Activated CD4-positive, alpha-beta memory T cell treated with anti-CD3 and anti-CD28 coated beads, Interleukin-2, amount 10 ng/mL, durations not matched to agents 7 days and 5 days (primary cell): Measurements from ENCODE around the gene SFXN5. TPM values are rescaled to one million over a fixed set of nuclear protein-coding genes. Genes with fewer than 3 reads are reported as not detected.
"Not testable (repeated sequence)": the region's sequence is repeated elsewhere in the genome, so short reads cannot be mapped to it uniquely, and the experiment has no call there.

Experiments used
- CTCF ChIA-PET: fragments of 350-600 bp; sonication (Branson Sonifier 250); formaldehyde crosslinking; loops from one replicate; lab custom pipeline; 2021; ENCODE audit warnings: antibody characterized with exemption, inconsistent platforms; lab: Charles Lee
- POLR2A ChIA-PET: fragments of 350-600 bp; sonication (Branson Sonifier 250); formaldehyde crosslinking; loops from one replicate; lab custom pipeline; 2021; ENCODE audit warnings: antibody characterized with exemption; lab: Charles Lee
- DNase-seq: peaks from one replicate; pipeline ENCODE4 v3.0.0-alpha.2; 2020
- H3K27ac Mint-ChIP-seq: one replicate; pipeline ENCODE4 v1.8.0; 2021; ENCODE audit warnings: mild to moderate bottlenecking, mixed read lengths
- H3K27me3 Mint-ChIP-seq: one replicate; pipeline ENCODE4 v1.8.0; 2021; ENCODE audit warnings: mixed read lengths
- H3K36me3 Mint-ChIP-seq: one replicate; pipeline ENCODE4 v1.8.0; 2021; ENCODE audit warnings: low read depth, mixed read lengths
- H3K4me1 Mint-ChIP-seq: one replicate; pipeline ENCODE4 v1.8.0; 2021; ENCODE audit warnings: mixed read lengths
- H3K4me3 Mint-ChIP-seq: one replicate; pipeline ENCODE4 v1.8.0; 2021; ENCODE audit warnings: mild to moderate bottlenecking, mixed read lengths
- H3K9me3 Mint-ChIP-seq: one replicate; pipeline ENCODE4 v1.8.0; 2021; ENCODE audit warnings: mixed read lengths
- total RNA-seq, 2 experiments: library from RNA; stranded (reverse); gene quantifications; one replicate each; pipeline ENCODE4 v1.2.3, GENCODE V29; 2021

The SFXN5 gene
- total RNA-seq, 2 experiments from 2014 or later = 4.3 to 6.1 TPM

DNA sequence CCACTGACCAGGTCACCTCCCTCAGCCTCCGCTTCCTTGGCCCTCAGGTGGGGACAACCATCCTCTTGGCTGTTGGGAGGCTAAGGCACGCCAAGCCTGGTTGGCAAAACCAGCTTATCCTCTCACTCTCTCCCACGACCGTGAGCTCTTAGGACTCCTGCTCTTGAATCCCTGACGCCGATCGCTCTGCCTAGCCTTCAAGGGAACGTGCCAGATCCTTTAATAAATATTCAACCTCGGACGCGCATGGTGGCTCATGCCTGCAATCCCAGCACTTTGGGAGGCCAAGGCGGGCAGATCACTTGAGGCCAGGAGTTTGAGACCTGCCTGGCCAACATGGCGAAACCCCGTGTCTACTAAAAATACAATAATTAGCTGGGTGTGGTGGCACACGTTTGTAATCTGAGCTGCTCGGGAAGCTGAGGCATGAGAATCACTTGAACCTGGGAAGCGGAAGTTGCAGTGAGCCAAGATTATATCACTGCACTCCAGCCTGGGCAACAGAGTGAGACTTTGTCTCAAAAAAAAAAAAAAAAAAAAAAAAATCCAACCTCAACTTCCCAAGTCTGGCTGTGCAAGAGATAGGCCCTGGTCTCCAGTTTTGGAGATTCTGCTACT lies 22.2 kb upstream of the SFXN5 start:
- not testable (repeated sequence) for H3K4me3 Mint-ChIP-seq, H3K27me3 Mint-ChIP-seq, H3K4me1 Mint-ChIP-seq, H3K9me3 Mint-ChIP-seq, H3K36me3 Mint-ChIP-seq, DNase-seq, H3K27ac Mint-ChIP-seq
- ChIA-PET POLR2A (interaction anchor here (1.2 kb wide), 1 partner anchor 18 kb away, joined by 3 read pairs; the partner anchor contains the start of gene RAB11FIP5), CTCF (interaction anchor here (1.2 kb wide), 1 partner anchor 9 kb away, joined by 3 read pairs; no protein-coding TSS in a partner anchor)

DNA sequence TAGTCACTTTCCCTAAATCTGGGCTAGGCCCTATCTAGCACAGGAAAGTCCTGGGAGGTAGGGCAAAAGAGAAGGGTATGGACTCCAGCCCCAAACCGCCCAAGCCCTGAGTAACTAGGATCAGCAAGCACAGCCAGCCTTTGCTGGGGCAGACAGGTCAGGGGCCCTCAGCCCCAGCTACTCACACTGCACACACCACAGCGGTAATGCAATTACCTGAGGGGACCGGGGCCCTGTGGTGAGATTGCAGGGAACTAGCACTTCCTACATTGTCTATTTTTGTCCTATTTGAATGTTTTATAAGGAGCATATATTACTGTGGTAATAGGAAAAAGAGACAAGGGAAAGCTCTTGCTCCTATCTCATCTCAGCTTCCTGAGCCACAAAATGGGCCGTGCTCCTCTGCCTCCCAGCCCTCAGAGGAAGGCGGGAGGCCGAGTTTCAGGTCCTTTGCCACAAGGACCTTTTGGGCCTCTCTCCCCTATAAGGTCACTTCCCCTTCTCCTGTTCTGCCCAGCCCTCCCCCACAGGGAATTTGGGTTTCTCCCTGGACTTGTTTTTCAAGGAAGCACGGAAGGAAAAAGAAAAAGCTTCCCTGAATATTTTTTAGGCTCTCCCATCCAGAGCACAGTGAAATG lies 20.8 kb upstream of the SFXN5 start:
- Mint-ChIP-seq H3K4me1 (peaks cover 4% of the 10 kb centered on the region), H3K27ac (no peak overlapping the region)

DNA sequence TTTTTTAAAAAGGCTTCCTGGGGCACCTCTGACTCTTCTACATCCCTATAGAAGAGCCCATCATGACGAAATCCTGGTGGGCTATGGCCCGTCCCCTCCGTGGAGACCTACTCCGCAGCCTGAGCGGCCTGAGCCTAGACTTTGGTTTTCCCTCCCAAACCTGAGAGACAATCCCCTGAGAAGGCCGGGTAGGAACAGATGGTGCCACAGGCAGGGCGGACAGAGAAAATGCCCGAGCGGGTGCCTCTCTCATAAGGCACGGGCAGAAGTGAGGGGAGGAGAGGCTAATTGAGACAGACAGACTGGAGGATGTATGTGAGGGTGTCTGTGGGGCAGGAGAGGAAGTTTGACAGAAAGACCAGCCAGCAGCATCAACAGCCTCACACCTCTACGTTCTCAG lies 20.2 kb upstream of the SFXN5 start:
- Mint-ChIP-seq H3K36me3 (no peaks in the 10 kb centered on the region), H3K27me3 (no peaks in the 10 kb centered on the region), H3K4me3 (no peak overlapping the region), H3K27ac (no peak overlapping the region), H3K4me1 (peaks cover 4% of the 10 kb centered on the region), H3K9me3 (no peaks in the 10 kb centered on the region)
- ChIA-PET POLR2A (no interaction called here), CTCF (no interaction called here)
- no peak for DNase-seq

More for the DNA sequence above, 20.8 kb upstream of the SFXN5 start:
- Mint-ChIP-seq H3K4me3 (no peak overlapping the region), H3K9me3 (no peaks in the 10 kb centered on the region), H3K36me3 (no peaks in the 10 kb centered on the region), H3K27me3 (no peaks in the 10 kb centered on the region)
- no peak for DNase-seq
- ChIA-PET CTCF (interaction anchor here (0.5 kb wide), 1 partner anchor 71 kb away, joined by 3 read pairs; no protein-coding TSS in a partner anchor), POLR2A (no interaction called here)

DNA sequence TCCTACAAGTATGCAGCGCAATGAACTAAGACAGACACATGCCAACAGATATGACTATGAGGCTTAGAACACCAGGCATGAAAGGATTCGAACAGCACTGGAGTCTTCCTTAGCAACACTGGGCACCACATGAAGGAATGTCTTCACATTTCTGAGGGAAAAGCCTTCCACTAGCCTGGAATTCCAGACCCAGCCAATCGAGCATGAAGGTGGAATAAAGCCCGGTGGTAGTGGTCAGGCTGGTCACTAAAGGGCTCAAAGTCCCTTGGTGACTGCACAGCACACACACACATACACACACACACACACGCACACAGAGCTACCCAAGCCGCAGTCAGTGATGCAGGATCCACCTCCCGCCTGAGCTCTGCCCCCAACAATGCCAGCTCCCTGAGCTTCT lies 19.7 kb upstream of the SFXN5 start:
- H3K4me3 Mint-ChIP-seq = no peak overlapping the region
- no peak for DNase-seq
- H3K36me3 Mint-ChIP-seq = no peaks in the 10 kb centered on the region
- no peaks in the 10 kb centered on the region for H3K27me3 Mint-ChIP-seq
- POLR2A ChIA-PET = no interaction called here
- H3K9me3 Mint-ChIP-seq = no peaks in the 10 kb centered on the region
- peaks cover 4% of the 10 kb centered on the region for H3K4me1 Mint-ChIP-seq
- CTCF ChIA-PET = no interaction called here
- no peak overlapping the region for H3K27ac Mint-ChIP-seq

DNA sequence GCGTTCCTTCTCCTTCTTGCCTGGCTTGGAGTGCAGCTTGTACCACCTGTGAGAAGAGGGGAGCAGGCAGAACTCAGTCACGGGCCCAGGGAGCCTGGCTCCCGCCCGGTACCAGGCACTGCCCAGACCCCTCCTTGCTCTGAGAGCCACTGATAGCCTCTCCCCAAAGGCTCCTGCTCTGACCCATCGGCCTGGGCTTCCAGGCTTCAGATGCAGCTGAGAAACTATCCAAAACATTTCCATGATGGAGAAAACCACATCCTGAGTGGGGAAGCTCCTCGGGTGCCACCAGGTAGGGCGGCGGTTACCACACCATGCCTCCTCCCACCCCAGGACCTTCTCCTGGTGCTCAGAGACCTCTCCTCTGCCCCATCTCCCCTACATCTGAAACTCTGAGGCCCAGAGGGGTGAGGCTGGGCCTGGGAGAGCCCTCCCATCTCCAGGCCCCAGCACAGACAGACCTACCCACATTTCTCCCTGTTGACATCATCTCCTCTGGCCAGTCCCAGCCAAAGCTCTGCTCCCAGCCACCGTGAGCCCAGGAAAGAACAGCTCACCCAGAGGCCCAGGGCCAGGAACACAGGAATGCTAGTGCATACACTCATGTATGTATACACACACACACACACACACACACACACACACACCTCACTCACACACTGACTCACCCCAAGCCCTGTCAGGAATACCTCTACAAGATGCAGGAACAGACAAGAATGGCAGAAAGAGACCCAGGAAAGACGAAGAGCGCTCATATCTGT lies 17.9 kb upstream of the SFXN5 start:
- POLR2A ChIA-PET = interaction anchor here (0.6 to 0.7 kb wide), 2 partner anchors 10 to 19 kb away, joined by 3 read pairs; no protein-coding TSS in a partner anchor
- Mint-ChIP-seq H3K36me3 (no peaks in the 10 kb centered on the region), H3K4me3 (no peak overlapping the region), H3K27me3 (no peaks in the 10 kb centered on the region), H3K9me3 (no peaks in the 10 kb centered on the region), H3K27ac (no peak overlapping the region), H3K4me1 (peaks cover 4% of the 10 kb centered on the region)
- no peak for DNase-seq
- CTCF ChIA-PET = interaction anchor here (1.1 to 1.3 kb wide), 2 partner anchors 67 to 88 kb away, joined by 3 to 4 read pairs; no protein-coding TSS in a partner anchor

DNA sequence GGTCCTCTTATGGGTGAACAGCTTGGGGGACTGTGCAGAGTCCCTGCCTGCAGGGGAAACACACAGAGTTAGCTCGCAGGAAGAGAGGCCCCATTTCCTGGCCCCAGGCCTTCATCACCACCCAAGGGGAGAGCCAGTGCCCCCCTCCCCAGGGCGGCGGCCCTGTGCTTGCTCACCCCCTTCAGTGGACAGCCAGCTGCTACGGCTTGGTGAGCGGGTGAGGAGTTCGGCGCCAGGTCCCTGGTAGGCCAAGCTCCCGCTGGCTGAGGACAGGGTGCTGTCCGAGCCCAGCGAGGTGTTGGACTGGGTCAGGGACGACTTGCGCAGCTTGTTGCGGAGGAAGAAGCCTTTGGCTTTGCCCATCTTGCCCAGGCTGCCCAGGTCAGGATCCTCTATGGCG lies 17.2 kb upstream of the SFXN5 start:
- Mint-ChIP-seq H3K4me1 (peaks cover 4% of the 10 kb centered on the region), H3K36me3 (no peaks in the 10 kb centered on the region), H3K9me3 (no peaks in the 10 kb centered on the region), H3K27ac (no peak overlapping the region), H3K4me3 (no peak overlapping the region), H3K27me3 (no peaks in the 10 kb centered on the region)
- no peak for DNase-seq
- ChIA-PET CTCF (interaction anchor here (1.1 to 1.3 kb wide), 2 partner anchors 68 to 89 kb away, joined by 3 to 4 read pairs; no protein-coding TSS in a partner anchor), POLR2A (interaction anchor here (1.1 kb wide), 1 partner anchor 89 kb away, joined by 3 read pairs; no protein-coding TSS in a partner anchor)

DNA sequence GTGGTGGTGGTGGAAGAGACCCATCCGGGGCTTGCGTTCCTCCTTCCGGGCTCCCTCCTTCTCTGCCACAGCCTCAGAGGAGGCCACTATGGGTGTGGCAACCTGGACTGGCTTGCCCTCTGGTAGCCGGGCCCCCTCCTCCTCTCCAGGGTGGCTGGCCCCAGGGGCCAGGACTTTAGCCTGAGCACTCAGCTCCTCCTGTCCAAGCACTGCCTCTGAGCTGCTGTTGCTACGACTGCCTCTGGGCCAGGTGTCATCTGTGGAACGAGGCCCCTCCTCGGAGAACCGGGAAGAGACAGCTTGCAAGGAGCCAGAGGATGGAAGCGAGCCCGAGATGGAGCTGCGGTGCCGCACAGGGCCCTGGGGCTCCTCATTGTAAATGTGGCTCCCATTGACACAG lies 16.7 kb upstream of the SFXN5 start:
- no peak overlapping the region for H3K4me3 Mint-ChIP-seq
- CTCF ChIA-PET = interaction anchor here (1.0 to 6.4 kb wide), 3 partner anchors 69 to 90 kb away, joined by 3 to 41 read pairs (median 4); no protein-coding TSS in a partner anchor
- H3K27ac Mint-ChIP-seq = no peak overlapping the region
- DNase-seq = no peak
- no peaks in the 10 kb centered on the region for H3K9me3 Mint-ChIP-seq
- H3K36me3 Mint-ChIP-seq = no peaks in the 10 kb centered on the region
- POLR2A ChIA-PET = interaction anchor here (1.1 kb wide), 1 partner anchor 89 kb away, joined by 3 read pairs; no protein-coding TSS in a partner anchor
- no peaks in the 10 kb centered on the region for H3K27me3 Mint-ChIP-seq
- peaks cover 4% of the 10 kb centered on the region for H3K4me1 Mint-ChIP-seq

DNA sequence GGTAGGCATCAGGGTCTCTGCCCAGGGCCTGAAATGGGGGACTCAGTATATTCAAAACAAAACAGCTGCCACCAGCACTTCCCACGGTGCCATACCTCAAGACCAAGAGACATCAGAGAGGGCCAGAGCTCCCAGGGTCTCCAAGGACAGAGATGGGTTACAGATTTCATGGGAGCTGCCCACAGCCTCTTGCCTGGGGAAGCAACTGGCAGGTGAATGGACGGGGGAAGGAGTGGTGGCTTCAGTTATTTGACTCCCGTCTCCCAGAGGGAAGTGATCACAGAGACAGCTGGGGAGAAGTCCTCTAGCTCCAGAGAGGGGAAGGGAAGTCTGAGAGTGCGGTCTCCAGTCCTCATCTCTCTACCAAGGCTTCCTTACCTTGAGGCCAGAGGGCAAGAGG lies 15.8 kb upstream of the SFXN5 start:
- no peak overlapping the region for H3K4me3 Mint-ChIP-seq
- no peak for DNase-seq
- H3K36me3 Mint-ChIP-seq = no peaks in the 10 kb centered on the region
- no peaks in the 10 kb centered on the region for H3K9me3 Mint-ChIP-seq
- no peaks in the 10 kb centered on the region for H3K27me3 Mint-ChIP-seq
- H3K27ac Mint-ChIP-seq = no peak overlapping the region
- peaks cover 4% of the 10 kb centered on the region for H3K4me1 Mint-ChIP-seq
- POLR2A ChIA-PET = no interaction called here
- CTCF ChIA-PET = interaction anchor here (0.8 to 6.4 kb wide), 6 partner anchors 38 to 125 kb away, joined by 3 to 41 read pairs (median 3); no protein-coding TSS in a partner anchor

DNA sequence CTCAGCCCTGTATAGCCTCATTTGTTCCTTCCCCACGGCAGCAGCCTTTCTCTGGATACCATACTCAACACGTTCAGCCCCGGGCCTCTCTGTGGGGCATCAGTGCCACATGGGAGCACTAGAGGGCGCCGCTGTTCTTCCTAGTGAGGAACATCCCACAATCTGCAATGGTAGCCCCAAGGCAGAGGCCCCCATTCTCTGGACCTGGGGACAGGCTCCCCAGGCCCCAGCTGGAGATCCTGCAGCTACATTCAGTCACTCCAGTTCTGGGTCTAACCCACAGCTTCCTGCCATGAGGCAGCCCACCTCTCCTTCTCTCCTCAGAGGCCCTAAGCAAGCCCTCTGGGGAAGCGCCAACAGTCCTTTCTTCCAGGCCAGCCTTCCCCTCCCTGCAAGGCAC lies 14.2 kb upstream of the SFXN5 start:
- POLR2A ChIA-PET = interaction anchor here (1.0 to 1.5 kb wide), 3 partner anchors 25 to 92 kb away, joined by 3 to 4 read pairs (median 3); no protein-coding TSS in a partner anchor
- Mint-ChIP-seq H3K4me3 (no peak overlapping the region), H3K27ac (no peak overlapping the region), H3K27me3 (no peaks in the 10 kb centered on the region), H3K4me1 (peaks cover 4% of the 10 kb centered on the region), H3K36me3 (no peaks in the 10 kb centered on the region), H3K9me3 (no peaks in the 10 kb centered on the region)
- DNase-seq = peak; percentile 84
- CTCF ChIA-PET = interaction anchor here (0.6 to 6.4 kb wide), 13 partner anchors 10 to 127 kb away, joined by 3 to 41 read pairs (median 4); partner anchors contain the start of gene RAB11FIP5

DNA sequence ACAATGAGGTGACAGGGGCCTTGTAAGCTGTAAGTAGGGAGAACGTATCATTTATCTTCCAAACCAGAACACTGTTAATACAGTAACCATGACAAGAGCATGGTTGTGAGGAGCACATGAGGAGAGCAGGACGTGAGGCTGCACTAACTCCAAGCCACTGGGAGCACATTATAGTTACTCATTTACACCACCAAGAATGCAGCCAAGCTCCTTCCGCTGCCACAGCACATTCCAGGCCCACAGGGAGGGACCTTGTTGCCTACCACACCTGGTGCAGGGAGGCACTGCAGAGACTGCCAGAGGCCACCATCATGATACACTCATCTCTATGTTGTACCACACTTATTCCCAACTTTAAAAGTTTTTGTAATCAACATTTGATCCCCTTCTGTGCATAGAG lies 13.5 kb upstream of the SFXN5 start:
- H3K27ac Mint-ChIP-seq = no peak overlapping the region
- POLR2A ChIA-PET = no interaction called here
- peaks cover 4% of the 10 kb centered on the region for H3K4me1 Mint-ChIP-seq
- DNase-seq = no peak
- CTCF ChIA-PET = interaction anchor here (1.0 to 6.4 kb wide), 8 partner anchors 9 to 128 kb away, joined by 3 to 41 read pairs (median 8); no protein-coding TSS in a partner anchor
- H3K27me3 Mint-ChIP-seq = no peaks in the 10 kb centered on the region
- no peak overlapping the region for H3K4me3 Mint-ChIP-seq
- no peaks in the 10 kb centered on the region for H3K9me3 Mint-ChIP-seq
- no peaks in the 10 kb centered on the region for H3K36me3 Mint-ChIP-seq

DNA sequence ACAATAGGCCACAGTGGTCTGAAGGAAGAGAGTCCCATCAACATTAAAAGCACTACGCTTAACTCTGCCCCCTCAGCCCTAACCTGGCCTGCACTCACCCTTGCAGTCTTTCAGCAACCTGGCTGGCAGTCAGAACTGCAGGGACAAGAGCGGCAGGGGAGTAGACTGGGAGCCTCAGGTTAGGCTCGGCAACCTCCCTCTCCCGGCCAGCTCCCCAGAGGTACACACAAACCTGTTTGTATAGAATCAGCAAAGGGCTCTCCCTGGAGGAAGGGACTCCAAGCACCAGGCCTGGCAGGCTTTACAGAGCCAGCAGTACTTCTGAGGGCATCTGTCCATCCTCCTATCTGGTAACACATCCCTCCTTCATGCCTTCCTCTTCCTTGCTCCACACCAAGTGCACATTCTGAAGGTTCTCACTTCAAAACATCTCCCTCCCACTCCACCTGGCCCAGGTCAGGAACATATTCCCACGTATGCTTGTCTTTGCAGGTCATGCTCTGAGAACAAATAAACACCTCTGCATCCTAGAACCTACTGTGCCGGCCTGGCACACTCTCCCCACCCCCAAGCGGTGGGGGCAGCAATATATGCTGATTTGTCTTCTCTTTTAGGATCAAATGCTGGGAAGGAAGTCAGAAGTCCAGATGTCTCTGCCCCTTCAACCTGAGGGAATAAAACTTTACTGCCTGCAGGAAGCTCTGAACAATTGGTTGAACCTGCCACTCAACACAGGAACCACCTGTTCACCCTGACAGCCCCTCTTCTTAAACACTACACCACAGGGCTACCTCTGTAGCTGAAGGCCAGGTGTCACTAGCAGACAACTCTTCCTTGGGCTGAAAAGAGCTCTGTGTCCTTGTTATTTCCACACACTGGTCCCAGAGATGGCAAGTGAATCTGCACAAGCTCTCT lies 12.6 kb upstream of the SFXN5 start:
- Mint-ChIP-seq H3K4me1 (no peaks in the 10 kb centered on the region), H3K27me3 (no peaks in the 10 kb centered on the region), H3K36me3 (no peaks in the 10 kb centered on the region), H3K4me3 (no peak overlapping the region), H3K27ac (no peak overlapping the region), H3K9me3 (no peaks in the 10 kb centered on the region)
- no peak for DNase-seq
- ChIA-PET POLR2A (no interaction called here), CTCF (interaction anchor here (1.1 to 6.4 kb wide), 6 partner anchors 10 to 129 kb away, joined by 3 to 41 read pairs (median 12); no protein-coding TSS in a partner anchor)
